ENCODE measurements around the gene LIN28B. TPM values are rescaled to one million over a fixed set of nuclear protein-coding genes. Genes with fewer than 3 reads are reported as not detected.

Gene LIN28B
- total and polyA plus RNA-seq, 2 experiments from 2014 or later, result 35.3 to 96.4 TPM

- H3K4me1 Mint-ChIP-seq, result no peaks in the 10 kb centered on the region
- Histone ChIP-seq H3K27me3 (ENCODE audit: insufficient read depth) (no peaks in the 10 kb centered on the region), H3K36me3 (ENCODE audit: insufficient read depth) (no peaks in the 10 kb centered on the region), H3K4me1 (ENCODE audit: insufficient read depth) (no peaks in the 10 kb centered on the region), H3K4me3 (no peak overlapping the region), H3K4me2 (no peak overlapping the region), H4K20me1 (replicated peaks; ENCODE audit: insufficient read depth) (no peaks in the 10 kb centered on the region), H3K79me2 (replicated peaks; ENCODE audit: insufficient read depth) (no peaks in the 10 kb centered on the region), H3K27ac (ENCODE audit: low read depth) (no peak overlapping the region), H2AFZ (no peak overlapping the region), H3K9me2 (ENCODE audit: insufficient read depth) (no peaks in the 10 kb centered on the region; the same call in 1 of the 2 replicates), H3F3A (replicated peaks; ENCODE audit: low read depth) (no peaks in the 10 kb centered on the region)
- DNase-seq (ENCODE audit: low spot score) (no peak), ATAC-seq (no peak)
- no peaks in the 10 kb centered on the region for H3K36me3 Mint-ChIP-seq (ENCODE audit: low read depth)
- peak; percentile 20 to 44; a peak in 3 of 4 replicates for TF ChIP-seq CTCF (conservative IDR thresholded peaks at IDR 0.05; ENCODE audit: low read depth in 2 of 2)
- TF ChIP-seq CREB1 (CRISPR knock-in tag; IDR thresholded peaks at IDR 0.05; ENCODE audit: low read depth), result no peak
- H3K4me3 Mint-ChIP-seq, result no peak overlapping the region
- no peak overlapping the region for H3K27ac Mint-ChIP-seq
- H3K27me3 Mint-ChIP-seq (ENCODE audit: insufficient read depth, low read depth, poor library complexity), result peaks cover 11% of the 10 kb centered on the region
- H3K9me3 Mint-ChIP-seq, result no peaks in the 10 kb centered on the region
Observed at GRCh38 chr6:105094133-105094640, 137.3 kb downstream of the LIN28B start.

GRCh38 chr6:105095139-105095538 is 138.2 kb downstream of the LIN28B start:
- no peaks in the 10 kb centered on the region for H3K4me1 Mint-ChIP-seq
- no peaks in the 10 kb centered on the region for H3K36me3 Mint-ChIP-seq (ENCODE audit: low read depth)
- no peaks in the 10 kb centered on the region for H3K4me1 ChIP-seq (ENCODE audit: insufficient read depth)
- H3K27me3 ChIP-seq (ENCODE audit: insufficient read depth), result no peaks in the 10 kb centered on the region
- no peaks in the 10 kb centered on the region for H3K79me2 ChIP-seq (replicated peaks; ENCODE audit: insufficient read depth)
- no peaks in the 10 kb centered on the region for H3F3A ChIP-seq (replicated peaks; ENCODE audit: low read depth)
- H3K27ac ChIP-seq (ENCODE audit: low read depth), result no peak overlapping the region
- TF ChIP-seq JUNB (IDR thresholded peaks at IDR 0.05; ENCODE audit: unreplicated experiment) (no peak), ZNF114 (CRISPR knock-in tag; IDR thresholded peaks at IDR 0.05) (no peak), STAT1 (IDR thresholded peaks at IDR 0.05; ENCODE audit: unreplicated experiment) (no peak), ETS1 (IDR thresholded peaks at IDR 0.05) (no peak), NANOG (IDR thresholded peaks at IDR 0.05; ENCODE audit: borderline replicate concordance) (no peak), POLR2AphosphoS5 (IDR thresholded peaks at IDR 0.05; ENCODE audit: low read depth) (no peak)
- no peaks in the 10 kb centered on the region; the same call in 1 of the 2 replicates for H3K9me2 ChIP-seq (ENCODE audit: insufficient read depth)
- peaks cover 8% of the 10 kb centered on the region for H3K27me3 Mint-ChIP-seq (ENCODE audit: insufficient read depth, low read depth, poor library complexity)
- no peak overlapping the region for H3K4me3 ChIP-seq
- ATAC-seq, result no peak
- H3K4me2 ChIP-seq, result no peak overlapping the region
- H3K36me3 ChIP-seq (ENCODE audit: insufficient read depth), result no peaks in the 10 kb centered on the region
- no peak overlapping the region for H3K4me3 Mint-ChIP-seq
- no peaks in the 10 kb centered on the region for H3K9me3 Mint-ChIP-seq
- no peak overlapping the region for H2AFZ ChIP-seq
- H3K27ac Mint-ChIP-seq, result no peak overlapping the region
- no peak for DNase-seq (ENCODE audit: low spot score)
- no peaks in the 10 kb centered on the region for H4K20me1 ChIP-seq (replicated peaks; ENCODE audit: insufficient read depth)

- Mint-ChIP-seq H3K9me3 (no peaks in the 10 kb centered on the region), H3K27me3 (ENCODE audit: insufficient read depth, low read depth, poor library complexity) (peaks cover 6% of the 10 kb centered on the region), H3K4me1 (no peaks in the 10 kb centered on the region), H3K4me3 (no peak overlapping the region), H3K36me3 (ENCODE audit: low read depth) (no peaks in the 10 kb centered on the region), H3K27ac (no peak overlapping the region)
- DNase-seq (ENCODE audit: low spot score) (no peak), ATAC-seq (no peak)
- Histone ChIP-seq H3K27me3 (ENCODE audit: insufficient read depth) (no peaks in the 10 kb centered on the region), H3K36me3 (ENCODE audit: insufficient read depth) (no peaks in the 10 kb centered on the region), H3K4me1 (ENCODE audit: insufficient read depth) (no peaks in the 10 kb centered on the region), H3K4me3 (no peak overlapping the region), H4K20me1 (replicated peaks; ENCODE audit: insufficient read depth) (no peaks in the 10 kb centered on the region), H2AFZ (no peak overlapping the region), H3F3A (replicated peaks; ENCODE audit: low read depth) (no peaks in the 10 kb centered on the region), H3K9me2 (ENCODE audit: insufficient read depth) (no peaks in the 10 kb centered on the region; the same call in 1 of the 2 replicates), H3K79me2 (replicated peaks; ENCODE audit: insufficient read depth) (no peaks in the 10 kb centered on the region), H3K4me2 (no peak overlapping the region), H3K27ac (ENCODE audit: low read depth) (no peak overlapping the region)
- TF ChIP-seq CTCF (conservative IDR thresholded peaks at IDR 0.05; ENCODE audit: low read depth in 2 of 2) (no peak), ZNF331 (CRISPR knock-in tag; IDR thresholded peaks at IDR 0.05; ENCODE audit: low read depth) (no peak), ZNF114 (CRISPR knock-in tag; IDR thresholded peaks at IDR 0.05) (no peak), CREB1 (CRISPR knock-in tag; IDR thresholded peaks at IDR 0.05; ENCODE audit: low read depth) (no peak), POLR2AphosphoS5 (IDR thresholded peaks at IDR 0.05; ENCODE audit: low read depth) (no peak), JUNB (IDR thresholded peaks at IDR 0.05; ENCODE audit: unreplicated experiment) (no peak), ETS1 (IDR thresholded peaks at IDR 0.05) (no peak)
Observed at GRCh38 chr6:105097288-105097687, 140.4 kb downstream of the LIN28B start.
